Measurements from ENCODE around the gene GPR142.

GPR142 gene

DNA sequence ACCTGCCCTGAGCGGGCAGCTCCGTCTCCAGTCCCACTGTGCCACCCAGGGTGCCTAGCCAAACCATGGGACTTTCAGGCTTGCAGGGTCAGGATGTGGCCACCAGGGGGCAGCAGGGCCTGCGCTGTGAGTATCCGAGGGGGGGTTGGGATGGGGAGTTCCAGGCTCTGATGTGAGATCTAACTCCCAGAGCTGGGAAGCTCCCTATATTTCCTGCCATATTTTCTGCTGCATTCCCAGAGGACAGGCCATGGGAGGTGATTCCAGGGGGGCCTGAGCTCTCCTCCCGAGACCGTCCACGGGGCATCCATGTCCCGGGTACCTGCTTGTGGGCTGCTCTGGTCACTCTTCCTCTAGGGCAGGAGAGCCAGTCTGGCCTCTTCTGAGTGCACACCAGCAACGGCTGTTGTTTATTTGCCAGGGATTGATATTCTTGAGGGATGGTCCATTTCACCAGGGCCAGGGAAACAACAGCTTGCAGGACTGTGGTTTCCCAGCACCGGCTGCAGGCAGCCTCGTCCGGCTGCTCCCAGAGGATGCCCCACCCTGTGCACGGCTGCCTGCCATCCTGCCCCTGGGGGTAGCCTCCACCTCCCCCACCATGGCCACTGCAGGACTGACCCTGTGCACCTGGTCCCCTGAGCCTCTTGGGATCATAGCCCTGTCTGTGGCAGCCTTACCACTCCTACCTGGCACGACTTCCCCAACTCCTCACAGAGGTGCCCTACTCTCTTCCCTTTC lies 1.2 kb downstream of the GPR142 start:
- no peak for DNase-seq (ENCODE audit: low read depth)
- peak; percentile 94 for TF ChIP-seq CTCF (conservative IDR thresholded peaks at IDR 0.05; ENCODE audit: low read depth, low read length)
- H3K4me3 ChIP-seq (ENCODE audit: low read length) = no peak overlapping the region

- no peak for TF ChIP-seq CTCF (conservative IDR thresholded peaks at IDR 0.05; ENCODE audit: low read depth, low read length)
- no peak for DNase-seq (ENCODE audit: low read depth)
- H3K4me3 ChIP-seq (ENCODE audit: low read length) = no peak overlapping the region
These were observed 1.9 kb downstream of the GPR142 start for GRCh38 chr17:74369221-74369620.

- H3K4me3 ChIP-seq (ENCODE audit: low read length) = no peak overlapping the region
- DNase-seq (ENCODE audit: low read depth) = no peak
- TF ChIP-seq CTCF (conservative IDR thresholded peaks at IDR 0.05; ENCODE audit: low read depth, low read length) = no peak
These were observed 2.6 kb downstream of the GPR142 start for GRCh38 chr17:74369665-74370490.

GRCh38 chr17:74371653-74372147 lies 4.4 kb downstream of the GPR142 start:
- no peak for TF ChIP-seq CTCF (conservative IDR thresholded peaks at IDR 0.05; ENCODE audit: low read depth, low read length)
- DNase-seq (ENCODE audit: low read depth) = no peak
- no peak overlapping the region for H3K4me3 ChIP-seq (ENCODE audit: low read length)

- H3K4me3 ChIP-seq (ENCODE audit: low read length) = no peak overlapping the region
- no peak for DNase-seq (ENCODE audit: low read depth)
- no peak for TF ChIP-seq CTCF (conservative IDR thresholded peaks at IDR 0.05; ENCODE audit: low read depth, low read length)
These were observed 5.1 kb downstream of the GPR142 start for GRCh38 chr17:74372426-74372825.

DNA sequence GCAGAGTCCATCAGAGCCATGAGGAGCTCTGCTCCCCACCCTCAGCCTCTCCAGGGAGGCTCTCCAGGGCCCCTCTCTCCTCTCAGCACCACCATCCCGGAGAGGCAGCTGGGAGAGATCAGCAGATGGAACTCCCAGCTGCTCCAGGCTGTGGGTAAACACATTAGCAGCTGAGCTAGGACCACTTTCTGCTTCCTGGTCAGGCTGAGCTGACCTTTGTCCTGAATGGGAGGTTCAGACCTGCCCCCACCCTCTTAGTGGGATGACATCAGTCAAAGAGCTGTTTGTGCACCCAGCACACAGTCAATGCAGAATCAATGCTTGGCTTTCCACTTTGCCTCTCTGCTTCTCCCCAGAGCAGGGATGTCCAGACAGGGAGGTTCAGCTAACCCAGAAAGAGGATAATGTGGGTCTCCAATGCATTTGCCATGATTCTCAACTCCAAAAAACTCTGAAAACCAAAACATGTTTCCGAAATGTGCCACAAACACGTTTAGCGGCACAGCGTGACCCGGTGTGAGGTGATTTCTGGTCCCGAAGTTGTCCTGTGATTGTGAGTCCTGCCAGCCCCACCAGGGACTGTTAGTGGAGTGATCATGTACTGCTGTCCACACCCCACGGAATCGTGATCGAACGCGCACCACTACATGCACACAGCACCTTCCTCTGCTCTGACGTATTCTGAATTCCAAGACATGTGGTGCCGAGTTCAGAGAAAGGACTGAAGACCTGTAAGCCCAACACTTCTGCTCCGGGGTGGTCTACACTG lies 6.7 kb downstream of the GPR142 start:
- no peak for DNase-seq (ENCODE audit: low read depth)
- no peak overlapping the region for H3K4me3 ChIP-seq (ENCODE audit: low read length)
- TF ChIP-seq CTCF (conservative IDR thresholded peaks at IDR 0.05; ENCODE audit: low read depth, low read length) = no peak

Measured in retinal pigment epithelial cell (primary cell).